Measurements from ENCODE around the gene RAD51AP1.
A peak's percentile ranks its signal among the peaks of the same experiment; 100 is the strongest.

RAD51AP1 gene

DNA sequence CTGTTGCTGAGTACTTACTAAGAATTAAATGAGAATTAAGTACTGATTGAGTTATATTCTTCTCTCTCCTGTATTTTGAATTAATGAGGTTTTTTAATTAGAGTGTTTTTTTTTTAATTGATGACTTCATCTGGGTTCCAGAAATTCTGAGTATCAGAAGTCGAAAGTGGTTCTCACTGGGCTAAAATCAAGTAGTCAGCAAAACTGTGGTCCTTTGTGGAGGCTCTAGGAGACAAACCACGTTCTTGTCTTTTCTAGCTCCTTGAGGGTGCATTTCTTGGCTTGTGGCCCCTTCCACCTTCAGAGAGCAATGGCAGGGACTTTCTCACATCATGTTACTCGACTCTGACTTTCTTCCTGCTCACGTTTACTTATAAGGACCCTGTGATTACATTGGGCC lies 15.3 kb downstream of the RAD51AP1 start:
- no peak for DNase-seq

DNA sequence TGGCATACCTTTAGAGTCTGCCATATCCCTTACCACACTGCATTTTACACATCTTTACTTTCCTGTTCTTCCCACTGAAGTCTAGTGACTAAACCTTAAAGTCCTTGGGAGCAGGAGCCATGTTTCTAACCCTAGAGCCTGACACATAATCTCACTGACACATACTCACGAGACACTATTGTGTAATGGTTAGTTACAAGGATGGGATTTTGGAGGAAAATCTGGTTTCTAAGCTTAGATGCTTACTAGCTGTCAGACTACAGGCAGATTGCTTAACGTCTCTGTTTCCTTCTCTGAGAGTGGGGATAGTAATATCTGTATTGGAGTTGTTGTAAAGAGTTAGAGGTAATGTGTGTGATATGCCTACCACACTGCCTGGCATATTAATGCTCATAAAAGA lies 17.1 kb downstream of the RAD51AP1 start:
- no peak for DNase-seq

GRCh38 chr12:4556735-4557530 lies 18.2 kb downstream of the RAD51AP1 start:
- DNase-seq, result no peak

DNA sequence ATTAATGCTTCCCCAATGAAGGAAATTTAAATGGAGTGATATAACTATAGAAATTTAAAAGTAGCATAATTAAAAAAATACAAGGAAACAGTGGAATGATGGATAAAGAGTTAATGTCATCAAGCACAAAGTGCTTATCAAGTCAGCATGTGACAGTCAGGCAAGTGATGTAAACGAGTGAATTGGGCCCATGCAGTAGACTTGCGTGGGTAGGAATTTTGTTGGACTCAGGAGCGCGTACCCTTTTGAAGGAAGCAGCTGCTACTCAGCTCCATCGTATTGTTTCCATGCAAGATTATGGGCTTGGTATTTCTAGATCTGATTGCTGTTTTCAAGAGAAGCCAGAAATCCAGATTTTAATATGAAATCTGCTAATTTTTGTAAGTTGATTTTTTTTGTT lies 18.9 kb downstream of the RAD51AP1 start:
- DNase-seq, result no peak

- no peak for DNase-seq
These were observed 19.5 kb downstream of the RAD51AP1 start for GRCh38 chr12:4558171-4558570.

DNA sequence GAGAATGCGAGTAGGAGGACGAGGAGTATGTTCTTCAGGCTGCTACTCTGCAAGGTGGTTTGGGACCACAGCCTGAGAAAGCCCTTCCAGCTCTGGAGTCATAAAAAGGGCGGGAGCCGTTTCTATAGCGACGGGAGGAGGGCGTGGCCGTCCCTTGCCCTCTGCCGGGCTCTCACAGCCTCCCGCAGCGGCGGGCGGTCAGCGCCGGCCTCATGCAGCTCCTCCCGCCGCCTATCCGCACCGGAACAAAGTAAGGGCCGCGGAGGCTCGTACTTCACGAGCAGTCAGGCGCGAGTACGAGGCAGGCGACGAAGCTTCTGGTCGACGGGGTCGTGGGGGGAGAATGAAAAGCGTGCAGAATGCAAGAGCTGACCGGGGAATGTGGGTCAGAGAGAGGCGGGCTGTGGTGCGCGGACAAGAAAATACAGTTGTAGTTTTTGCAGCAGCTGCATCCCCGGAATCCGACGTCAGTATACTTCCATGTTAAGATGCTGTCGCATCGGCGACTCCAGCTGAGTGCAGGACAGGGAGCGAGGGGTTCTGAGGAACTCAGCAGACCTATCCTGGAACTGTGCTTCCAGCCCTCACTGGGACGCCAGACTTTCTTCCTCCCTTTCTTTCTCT lies 23.5 kb downstream of the RAD51AP1 start, which contains the start of gene DYRK4:
Gene DYRK4, plus strand, starts transcription at position 175 of the 624 bp plus-strand sequence. Its CDS starts 38 bp downstream, at position 213.
- no peak for DNase-seq

DNA sequence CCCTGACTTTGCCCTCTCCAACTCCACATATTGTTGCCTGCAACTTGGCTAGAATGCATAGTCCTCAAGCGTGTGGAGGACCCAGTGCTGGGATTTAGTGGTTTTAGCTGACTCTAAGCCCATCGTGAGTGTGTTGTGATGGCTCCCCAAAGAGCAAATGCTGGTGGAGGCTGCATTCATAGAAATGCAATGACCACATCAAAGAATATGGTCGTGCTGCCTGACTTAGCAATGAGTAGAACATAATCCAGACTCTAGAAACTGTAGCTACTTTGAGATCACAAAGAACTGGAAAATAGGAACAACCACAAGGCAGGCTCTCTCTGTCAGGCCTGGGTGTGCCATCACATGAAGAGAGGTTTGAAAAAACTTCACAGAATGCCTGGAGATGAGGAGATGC lies 24.6 kb downstream of the RAD51AP1 start:
- DNase-seq, result no peak

- DNase-seq, result no peak
These were observed 26.1 kb downstream of the RAD51AP1 start for GRCh38 chr12:4564818-4565217.

GRCh38 chr12:4566474-4566873 lies 27.8 kb downstream of the RAD51AP1 start:
- no peak for DNase-seq

GRCh38 chr12:4567073-4567881 lies 28.6 kb downstream of the RAD51AP1 start:
- DNase-seq, result no peak

GRCh38 chr12:4569261-4569660 lies 30.6 kb downstream of the RAD51AP1 start:
- no peak for DNase-seq

- no peak for DNase-seq
These were observed 34.0 kb downstream of the RAD51AP1 start for GRCh38 chr12:4572680-4573079.

DNA sequence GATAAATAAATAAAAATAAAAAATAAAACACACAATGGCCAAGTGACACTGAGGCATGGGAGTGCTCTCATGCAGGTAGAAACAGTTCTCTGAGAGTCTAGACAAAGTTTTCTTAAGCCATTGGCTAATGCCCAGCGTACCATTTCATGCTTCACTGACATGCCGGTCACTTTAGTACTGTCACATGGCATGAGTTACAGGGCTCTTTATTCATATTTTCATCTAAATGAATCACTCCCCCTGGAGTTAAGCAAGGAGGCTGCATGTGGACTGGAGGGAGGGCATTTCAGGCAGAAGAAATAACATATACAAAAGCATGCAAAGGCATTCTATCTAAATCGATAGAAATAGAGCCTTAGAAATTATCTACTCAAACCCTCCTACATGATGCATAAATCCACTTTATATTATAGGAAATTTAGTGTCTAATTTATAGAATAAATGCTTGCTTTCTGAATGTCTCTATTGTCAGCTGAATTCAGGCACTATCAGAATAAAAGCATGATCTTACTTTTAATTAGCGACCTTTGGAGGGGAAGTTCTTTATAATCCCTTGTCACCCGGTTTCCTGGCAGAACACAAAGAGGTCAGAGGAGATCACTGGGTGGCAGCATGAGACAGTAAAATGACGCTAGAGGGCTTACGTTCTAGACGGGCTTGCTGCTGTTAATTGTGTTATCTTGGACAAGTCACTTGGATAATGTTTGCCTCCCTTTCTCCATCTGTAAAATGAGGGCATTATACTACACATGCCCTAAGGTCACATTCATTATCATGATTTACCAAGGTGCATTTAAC lies 40.8 kb downstream of the RAD51AP1 start:
- DNase-seq, result peak; percentile 6

DNA sequence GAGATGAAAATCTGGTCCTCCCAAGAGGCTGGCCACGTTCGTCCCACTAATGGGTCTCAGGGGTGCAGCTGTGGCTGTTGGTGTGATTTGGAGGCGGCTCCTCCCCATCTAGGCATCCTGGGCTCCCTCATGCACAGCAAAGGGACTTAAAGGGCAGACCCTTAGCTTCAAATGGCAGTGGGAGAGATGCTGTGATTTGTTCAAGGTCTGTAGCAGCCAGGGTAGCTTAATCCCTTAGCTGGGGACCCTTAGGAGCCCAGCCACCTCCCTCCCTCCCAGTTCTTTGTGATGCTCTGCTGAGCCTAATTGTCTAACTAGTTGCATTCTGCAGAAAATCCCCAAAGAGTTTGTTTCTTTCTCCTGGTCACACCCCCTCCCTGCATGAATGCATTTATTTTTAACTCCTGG lies 41.6 kb downstream of the RAD51AP1 start:
- DNase-seq, result no peak

- no peak for DNase-seq
These were observed 45.6 kb downstream of the RAD51AP1 start for GRCh38 chr12:4584281-4584680.

DNA sequence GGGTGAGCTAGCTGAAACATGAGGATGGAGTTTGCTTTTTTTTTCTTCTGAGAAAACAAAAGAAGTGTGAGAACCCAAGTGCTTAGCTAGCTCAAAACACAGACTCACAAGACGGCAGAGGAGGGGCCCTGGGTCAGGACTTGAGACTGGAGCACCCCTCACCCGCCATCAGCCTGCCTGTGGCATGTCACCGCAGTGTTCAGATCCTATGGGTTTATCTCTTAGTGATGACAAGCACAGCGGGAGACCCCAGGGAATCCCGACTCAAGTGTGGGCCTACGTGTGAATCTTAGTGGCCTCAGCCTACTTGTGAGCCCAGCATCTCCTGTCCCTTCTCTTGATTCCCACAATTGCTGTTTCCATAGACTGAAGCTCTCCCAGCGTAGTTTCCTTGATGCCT lies 46.2 kb downstream of the RAD51AP1 start:
- no peak for DNase-seq

DNA sequence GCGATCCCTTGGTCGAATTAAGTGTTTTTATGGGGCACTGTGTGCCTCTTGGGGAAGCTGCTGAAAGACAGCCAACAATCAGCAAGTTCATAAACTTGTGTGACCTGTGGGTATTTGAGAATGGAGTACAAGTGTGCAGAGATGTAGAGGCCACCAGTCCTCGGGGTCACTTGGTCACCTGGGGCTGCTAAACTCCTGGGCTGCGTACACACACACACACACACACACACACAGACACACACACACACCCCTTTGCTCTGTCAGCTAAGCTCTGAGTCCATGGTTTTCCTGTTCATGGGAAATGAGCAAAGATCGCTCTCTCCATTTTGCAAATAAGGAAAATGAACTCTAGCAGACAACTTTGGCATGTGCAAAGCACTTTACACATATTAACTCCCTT lies 47.8 kb downstream of the RAD51AP1 start:
- DNase-seq, result no peak

DNA sequence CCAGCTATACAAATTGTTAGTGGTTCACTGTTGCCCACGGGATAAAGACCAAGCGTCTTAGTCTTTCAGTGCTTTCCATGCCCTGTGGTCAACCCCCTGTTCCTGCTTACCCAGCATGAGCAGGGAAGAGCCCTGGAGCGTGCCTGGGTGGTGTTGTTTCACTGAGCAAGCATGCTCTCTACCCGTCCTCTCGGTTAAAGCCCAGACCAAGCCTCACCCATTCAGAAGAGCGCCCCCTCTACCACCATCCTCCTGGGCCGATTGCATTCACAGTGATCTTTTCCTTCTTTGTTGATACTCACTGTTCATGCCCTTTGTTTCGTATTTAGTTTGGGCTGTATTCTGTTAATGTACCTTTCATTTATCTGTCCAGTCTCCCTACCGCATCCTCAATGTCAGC lies 48.4 kb downstream of the RAD51AP1 start:
- no peak for DNase-seq

DNA sequence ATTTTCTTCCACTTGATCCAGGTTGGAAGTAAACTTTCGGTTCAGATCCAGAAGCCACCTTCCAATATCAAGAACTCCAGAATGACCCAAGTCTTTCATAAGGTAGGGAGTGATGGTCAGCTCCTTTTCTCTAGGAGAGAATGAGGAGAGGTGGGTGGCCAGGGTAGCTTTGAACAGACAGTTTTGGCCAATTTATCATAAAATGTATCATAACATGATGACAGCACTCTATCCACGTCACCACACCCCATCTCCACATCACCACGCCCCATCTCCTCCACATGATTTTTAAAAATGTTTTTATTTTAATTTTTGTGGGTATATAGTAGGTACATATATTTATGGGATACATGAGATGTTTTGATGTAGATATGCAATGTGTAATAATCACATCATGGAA lies 50.2 kb downstream of the RAD51AP1 start:
- no peak for DNase-seq

DNA sequence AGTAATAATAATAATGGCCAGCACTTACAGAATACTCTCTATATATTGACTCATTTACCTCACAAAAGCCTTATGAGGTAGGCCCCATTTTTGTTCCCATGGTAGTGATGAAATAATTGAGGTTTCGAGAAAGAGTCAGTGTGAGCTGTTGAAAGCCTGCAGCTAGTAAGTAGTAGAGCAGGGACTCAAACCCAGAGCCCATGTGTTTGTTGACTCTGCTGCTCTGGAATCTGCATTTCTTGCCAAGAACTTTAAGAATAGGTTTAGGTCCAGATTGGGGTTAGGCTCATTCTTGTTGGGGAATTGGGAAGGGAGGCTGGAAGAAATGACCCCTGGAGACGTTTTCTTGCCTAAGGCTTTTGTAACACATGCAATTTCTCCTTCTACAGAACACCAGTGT lies 51.3 kb downstream of the RAD51AP1 start:
- DNase-seq, result no peak

DNA sequence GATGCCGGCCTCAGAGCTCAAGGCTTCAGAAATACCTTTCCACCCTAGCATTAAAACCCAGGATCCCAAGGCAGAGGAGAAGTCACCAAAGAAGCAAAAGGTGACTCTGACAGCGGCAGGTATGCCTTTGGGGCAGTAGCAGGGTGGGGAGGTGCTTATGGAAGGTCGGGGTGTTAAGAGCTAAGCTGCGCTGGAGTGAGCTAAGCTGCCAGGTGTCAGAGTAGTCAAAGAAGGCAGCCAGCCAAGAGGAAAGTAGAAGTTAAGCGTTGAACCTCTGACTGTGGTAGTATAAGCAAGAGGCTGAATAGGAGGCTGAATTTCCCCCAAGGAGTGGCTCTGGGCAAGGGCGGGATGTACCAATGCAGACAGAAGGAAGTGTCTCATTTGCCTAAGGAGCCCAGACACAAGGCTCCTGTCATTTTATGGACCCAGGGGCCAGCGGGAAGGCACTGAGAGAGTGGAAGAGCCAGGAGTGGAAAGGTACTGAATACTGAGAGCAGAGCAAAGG lies 52.5 kb downstream of the RAD51AP1 start:
- no peak for DNase-seq

DNA sequence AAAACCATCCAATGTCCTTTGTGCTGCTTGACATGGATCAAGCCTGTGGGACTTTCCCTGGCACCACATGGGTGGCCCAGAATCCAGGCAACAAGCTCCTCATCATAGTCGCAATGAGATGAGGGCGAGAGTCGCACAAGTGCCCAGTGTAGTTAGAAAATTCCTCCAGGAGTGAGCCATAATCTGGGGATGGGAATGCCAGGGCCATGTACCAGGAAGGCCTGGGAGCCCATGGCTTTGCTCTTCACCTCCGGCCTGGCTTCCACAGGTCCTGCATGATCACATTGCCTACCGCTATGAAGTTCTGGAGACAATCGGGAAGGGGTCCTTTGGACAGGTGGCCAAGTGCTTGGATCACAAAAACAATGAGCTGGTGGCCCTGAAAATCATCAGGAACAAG lies 57.2 kb downstream of the RAD51AP1 start:
- DNase-seq, result no peak

GRCh38 chr12:4603421-4603820 lies 64.7 kb downstream of the RAD51AP1 start:
- no peak for DNase-seq

Measured in NCI-H1694 treated with DMSO at 0.1 percent for 48 hours (cell line).